Adrenal gland (tissue), 12 donors: ENCODE data around the gene ZKSCAN1. TPM values are rescaled to one million over a fixed set of nuclear protein-coding genes. Genes with fewer than 3 reads are reported as not detected.
A peak's percentile ranks its signal among the peaks of the same experiment; 100 is the strongest.

Experiments used
- DNase-seq, 7 donors: peaks; one replicate each; pipeline ENCODE4 v3.0.0-alpha.2; 2019 to 2020
- H3K27ac ChIP-seq, 5 donors: fragments of 200-600 bp; sonication (generic) in 4 of 5; 1 replicate in 3 of 5; 2 replicates in 2 of 5; pipeline versions ENCODE4 v1.5.1 to v1.8.0; 2016 to 2020; ENCODE audit warnings: mild to moderate bottlenecking in 1 of 5
- H3K27me3 ChIP-seq: fragments of 200-600 bp; 2 replicates; pipeline ENCODE4 v1.8.0; 2021
- H3K36me3 ChIP-seq, 2 donors: fragments of 200-600 bp; replicated peaks in 1 of 2; 1 replicate in 1 of 2; 2 replicates in 1 of 2; pipeline versions ENCODE4 v1.5.1 to v1.8.0; 2018 to 2022
- H3K4me1 ChIP-seq, 2 donors: fragments of 200-600 bp; replicated peaks in 1 of 2; 1 replicate in 1 of 2; 2 replicates in 1 of 2; pipeline versions ENCODE4 v1.5.1 to v1.8.0; 2018 to 2021
- H3K4me3 ChIP-seq, 4 donors: fragments of 200-600 bp; sonication (generic) in 3 of 4; one replicate each; pipeline ENCODE4 v1.5.1; 2016 to 2018
- H3K9me3 ChIP-seq, 3 donors: fragments of 200-600 bp; sonication (generic) in 1 of 3; replicated peaks in 1 of 3; 1 replicate in 2 of 3; 2 replicates in 1 of 3; pipeline versions ENCODE4 v1.5.1 to v1.8.0; 2016 to 2021
- CTCF ChIP-seq, 6 experiments: fragments of 450-650 bp in 4 of 6; fragments of 200-600 bp in 2 of 6; sonication (generic) in 1 of 6; IDR thresholded peaks; 1 replicate in 5 of 6; 2 replicates in 1 of 6; pipeline versions ENCODE4 v1.5.1 to v1.8.0; 2016 to 2021; ENCODE audit warnings: antibody characterized with exemption in 6 of 6, mild to moderate bottlenecking in 2 of 6, moderate library complexity in 1 of 6
- POLR2A ChIP-seq, 2 donors: fragments of 450-650 bp; IDR thresholded peaks; one replicate each; pipeline ENCODE4 v1.6.1; 2017; ENCODE audit warnings: antibody characterized with exemption in 2 of 2, mild to moderate bottlenecking in 2 of 2, moderate library complexity in 1 of 2
- WGBS, 4 donors: extraction: QIAGEN DNeasy Blood & Tissue Kit in 2 of 4; methylation state at CpG; one replicate each; pipeline versions ENCODE4 v1.1.5 to v1.1.7; 2013 to 2017; 5-methylcytosine and 5-hydroxymethylcytosine counted together
- intact Hi-C, 2 donors: fragments of 100-400 bp; cut with DNase I; formaldehyde crosslinking; loops; one replicate each; pipeline versions ENCODE4 v1.14.1 to v1.15.0; 2022 to 2023
- polyA plus RNA-seq, 3 donors: library from polyadenylated mRNA; stranded (reverse); fragments of 200-250 nt in 2 of 3; fragments of 350-450 nt in 1 of 3; fragmentation: Illumina TruSeq in 1 of 3; extraction: RNeasy Lipid Tissue Mini Kit (QIAGEN cat#74804) in 1 of 3; gene quantifications; one replicate each; pipeline ENCODE4 v1.2.3, GENCODE V29; 2013 to 2014
- total RNA-seq, 9 donors: library from RNA; depleted of rRNA in 4 of 9; stranded (reverse); fragments of >200 nt in 4 of 9; fragments of 120-200 nt in 1 of 9; fragmentation: NEBNext Ultra II Directional in 1 of 9; extraction: Animal tissue kit (Norgen Biotek cat#: 25700) in 1 of 9; gene quantifications; one replicate each; pipeline versions ENCODE4 v1.1.0 to v1.2.4, GENCODE V29; 2013 to 2023
- donor health status: healthy with polysubstance abuse.
- donor health status: Bipolar disorder and iron deficiency.
- donor health status: DM: yes; HTN: yes; CAD: no.
- donor health status: DM: no; HTN: no; CAD: no.
- donor health status: DM: no; HTN: no; CAD: no.
- donor health status: DM: yes; HTN: yes; CAD: no.

ZKSCAN1 gene
- total and polyA plus RNA-seq, 12 donors: 20.3 to 134 (median 48.9) TPM

DNA sequence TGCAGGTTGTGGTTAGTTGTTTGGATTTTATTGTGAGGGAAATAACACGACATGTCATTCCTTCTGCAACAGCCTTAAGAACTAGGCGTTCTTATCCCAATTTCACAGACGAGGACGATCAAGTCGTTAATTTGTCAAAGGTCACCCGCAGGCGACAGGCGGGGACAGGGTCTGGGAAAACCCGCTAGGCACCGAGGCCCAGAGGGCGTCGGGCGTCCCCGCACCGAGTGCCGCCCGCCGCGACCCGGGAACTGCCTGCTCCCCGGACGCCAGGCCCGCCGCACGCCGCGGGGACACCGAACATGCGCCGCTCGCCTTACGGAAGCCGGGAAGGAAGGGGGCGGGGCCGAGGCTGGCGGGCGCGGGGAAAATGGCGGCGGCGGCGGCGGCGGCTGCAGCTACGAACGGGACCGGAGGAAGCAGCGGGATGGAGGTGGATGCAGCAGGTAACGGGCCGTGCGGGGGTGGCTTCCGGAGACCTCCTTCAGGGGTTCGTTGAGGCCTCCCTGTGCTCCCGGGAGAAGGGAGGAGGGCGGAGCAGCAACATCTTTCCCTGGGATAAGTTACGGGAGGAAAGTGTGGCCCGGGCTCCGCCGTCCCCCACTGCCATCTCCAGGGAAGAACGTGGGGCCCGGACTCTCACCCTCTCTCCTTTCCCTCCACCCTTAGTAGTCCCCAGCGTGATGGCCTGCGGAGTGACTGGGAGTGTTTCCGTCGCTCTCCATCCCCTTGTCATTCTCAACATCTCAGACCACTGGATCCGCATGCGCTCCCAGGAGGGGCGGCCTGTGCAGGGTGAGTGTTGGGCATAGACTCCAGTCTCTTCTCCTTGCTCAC, 73.4 kb downstream of the ZKSCAN1 start, which contains the start of gene COPS6:
Gene COPS6 (plus strand): TSS at position 349 of the 837 bp plus-strand sequence. CDS start 22 bp downstream, at position 371.
- H3K4me1 ChIP-seq: peaks cover 9 to 27% of the 10 kb centered on the region in 2 donors
- H3K4me3 ChIP-seq: peak within 1 kb of the TSS; percentile 45 to 83 (median 70)
- H3K9me3 ChIP-seq: no peaks in the 10 kb centered on the region
- peak; percentile 48 to 69 for TF ChIP-seq POLR2A (IDR thresholded peaks at IDR 0.05)
- no peak for TF ChIP-seq CTCF (IDR thresholded peaks at IDR 0.05)
- DNase-seq: peak; percentile 77 to 89 (median 86)
- peak within 1 kb of the TSS in 4 of 5 donors; percentile 72 to 88 (median 82) for H3K27ac ChIP-seq
- H3K27me3 ChIP-seq: no peaks in the 10 kb centered on the region
- intact Hi-C loops: no loop called here
- WGBS, 4 donors: 0 to 1% (median 1%) methylated on average over 24 to 68 of the region's 68 CpGs
- H3K36me3 ChIP-seq: peaks cover 0 to 34% of the 10 kb centered on the region in 2 donors

DNA sequence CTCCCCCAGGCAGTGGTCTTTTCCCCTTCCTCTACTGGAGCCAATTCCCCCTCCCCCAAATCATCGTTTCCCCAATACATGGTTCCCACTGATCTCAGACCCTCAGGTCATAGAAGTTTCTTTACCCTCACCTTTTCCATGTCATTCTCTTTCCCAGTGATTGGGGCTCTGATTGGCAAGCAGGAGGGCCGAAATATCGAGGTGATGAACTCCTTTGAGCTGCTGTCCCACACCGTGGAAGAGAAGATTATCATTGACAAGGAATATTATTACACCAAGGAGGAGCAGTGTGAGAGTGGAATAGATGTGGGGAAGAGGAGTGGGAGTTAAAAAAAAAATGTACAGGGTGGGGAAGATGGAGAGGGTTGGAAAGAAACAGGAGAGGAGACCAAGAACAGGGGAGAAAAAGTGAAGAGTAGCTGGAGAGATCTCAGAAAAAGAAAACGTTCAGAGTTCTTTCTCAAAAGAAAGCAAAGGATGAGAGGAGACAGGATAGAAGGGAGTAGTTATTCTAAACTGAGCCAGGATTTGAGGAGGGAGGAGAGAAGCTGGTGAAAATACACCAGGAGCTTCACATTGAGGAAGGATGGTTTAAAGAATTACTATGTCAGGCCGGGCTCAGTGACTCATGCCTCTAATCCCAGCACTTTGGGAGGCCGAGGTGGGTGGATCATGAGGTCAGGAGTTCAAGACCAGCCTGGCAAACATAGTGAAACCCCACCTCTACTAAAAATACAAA, 74.2 kb downstream of the ZKSCAN1 start:
- Histone ChIP-seq H3K27me3 (no peaks in the 10 kb centered on the region), H3K36me3 (peaks cover 0 to 42% of the 10 kb centered on the region in 2 donors), H3K4me3 (peak overlapping the region in 3 of 4 donors; percentile 45 to 83 (median 80)), H3K9me3 (no peaks in the 10 kb centered on the region), H3K27ac (peak overlapping the region in 3 of 5 donors; percentile 17 to 85 (median 80)), H3K4me1 (peaks cover 9 to 27% of the 10 kb centered on the region in 2 donors)
- DNase-seq: no peak
- WGBS, 4 donors: 25 to 33% (median 27%) methylated on average over 7 of the region's 7 CpGs
- intact Hi-C loops: no loop called here
- TF ChIP-seq CTCF (IDR thresholded peaks at IDR 0.05) (no peak), POLR2A (IDR thresholded peaks at IDR 0.05) (no peak)

GRCh38 chr7:100090527-100091410, 75.4 kb downstream of the ZKSCAN1 start:
- Histone ChIP-seq H3K4me1 (peaks cover 9 to 27% of the 10 kb centered on the region in 2 donors), H3K4me3 (no peak overlapping the region), H3K27ac (no peak overlapping the region), H3K9me3 (no peaks in the 10 kb centered on the region), H3K27me3 (no peaks in the 10 kb centered on the region), H3K36me3 (peaks cover 0 to 54% of the 10 kb centered on the region in 2 donors)
- TF ChIP-seq POLR2A (IDR thresholded peaks at IDR 0.05) (no peak), CTCF (IDR thresholded peaks at IDR 0.05) (no peak)
- intact Hi-C loops: no loop called here
- 84 to 93% (median 89%) methylated on average over 14 of the region's 14 CpGs for WGBS, 4 donors
- DNase-seq: no peak

Other genes starting within 250 kb of the ZKSCAN1 start
- gene CYP3A4, start 231.4 kb upstream of the ZKSCAN1 start, total RNA-seq: 10 to 100 TPM in 2 of 9 donors, 1 to 10 TPM in 3, under 1 TPM in 4; 0.14 to 34.6 (median 1.4) TPM
- gene CYP3A4, start 231.4 kb upstream of the ZKSCAN1 start, polyA plus RNA-seq: 1 to 10 TPM in 1 of 3 donors, under 1 TPM in 2; 0.33 to 1.8 (median 0.57) TPM
- under 1 TPM in 1 of 9 donors, not detected in 8; 0.39 TPM for gene CYP3A43, start 187.6 kb upstream of the ZKSCAN1 start, total RNA-seq
- gene CYP3A43, start 187.6 kb upstream of the ZKSCAN1 start, polyA plus RNA-seq: not detected
- under 1 TPM in 2 of 9 donors, not detected in 7; 0.11 to 0.28 TPM for gene OR2AE1, start 138.6 kb upstream of the ZKSCAN1 start, total RNA-seq
- not detected for gene OR2AE1, start 138.6 kb upstream of the ZKSCAN1 start, polyA plus RNA-seq
- 10 to 100 TPM; 30.7 to 57.0 (median 37.5) TPM for gene TRIM4, start 96.1 kb upstream of the ZKSCAN1 start, total RNA-seq
- gene TRIM4, start 96.1 kb upstream of the ZKSCAN1 start, polyA plus RNA-seq: 10 to 100 TPM; 17.2 to 52.9 (median 19.5) TPM
- under 1 TPM in 1 of 9 donors, not detected in 8; 0.11 TPM for gene GJC3, start 86.0 kb upstream of the ZKSCAN1 start, total RNA-seq
- under 1 TPM; 0.27 to 0.40 (median 0.34) TPM for gene GJC3, start 86.0 kb upstream of the ZKSCAN1 start, polyA plus RNA-seq
- gene AZGP1, start 39.6 kb upstream of the ZKSCAN1 start, total RNA-seq: 1 to 10 TPM in 5 of 9 donors, under 1 TPM in 2, not detected in 2; 0.50 to 3.1 (median 1.8) TPM
- 10 to 100 TPM in 1 of 3 donors, 1 to 10 TPM in 1, under 1 TPM in 1; 0.88 to 29.7 (median 3.9) TPM for gene AZGP1, start 39.6 kb upstream of the ZKSCAN1 start, polyA plus RNA-seq
- gene ZSCAN21, start 34.2 kb downstream of the ZKSCAN1 start, total RNA-seq: 10 to 100 TPM in 8 of 9 donors, 1 to 10 TPM in 1; 10.0 to 22.7 (median 14.7) TPM
- 10 to 100 TPM; 11.2 to 14.9 (median 12.5) TPM for gene ZSCAN21, start 34.2 kb downstream of the ZKSCAN1 start, polyA plus RNA-seq
- gene ZNF3, start 66.1 kb downstream of the ZKSCAN1 start, total RNA-seq: 10 to 100 TPM; 13.2 to 47.3 (median 22.2) TPM
- gene ZNF3, start 66.1 kb downstream of the ZKSCAN1 start, polyA plus RNA-seq: 10 to 100 TPM; 17.4 to 25.5 (median 23.2) TPM
- 100 to 1,000 TPM in 5 of 9 donors, 10 to 100 TPM in 4; 25.5 to 130 (median 101) TPM for gene COPS6, start 73.4 kb downstream of the ZKSCAN1 start, total RNA-seq
- gene COPS6, start 73.4 kb downstream of the ZKSCAN1 start, polyA plus RNA-seq: 100 to 1,000 TPM; 135 to 194 (median 187) TPM
- gene MCM7, start 85.8 kb downstream of the ZKSCAN1 start, total RNA-seq: 10 to 100 TPM; 13.6 to 51.0 (median 28.3) TPM
- 10 to 100 TPM; 12.2 to 72.3 (median 52.4) TPM for gene MCM7, start 85.8 kb downstream of the ZKSCAN1 start, polyA plus RNA-seq
- 10 to 100 TPM in 7 of 9 donors, 1 to 10 TPM in 2; 9.6 to 24.0 (median 15.9) TPM for gene AP4M1, start 86.0 kb downstream of the ZKSCAN1 start, total RNA-seq
- 10 to 100 TPM in 2 of 3 donors, 1 to 10 TPM in 1; 9.6 to 30.1 (median 23.5) TPM for gene AP4M1, start 86.0 kb downstream of the ZKSCAN1 start, polyA plus RNA-seq
- 100 to 1,000 TPM in 1 of 9 donors, 10 to 100 TPM in 8; 16.0 to 141 (median 70.7) TPM for gene TAF6, start 103.8 kb downstream of the ZKSCAN1 start, total RNA-seq
- gene TAF6, start 103.8 kb downstream of the ZKSCAN1 start, polyA plus RNA-seq: 10 to 100 TPM; 41.3 to 69.4 (median 67.9) TPM
- gene CNPY4, start 104.0 kb downstream of the ZKSCAN1 start, total RNA-seq: 10 to 100 TPM; 14.0 to 46.5 (median 23.3) TPM
- gene CNPY4, start 104.0 kb downstream of the ZKSCAN1 start, polyA plus RNA-seq: 10 to 100 TPM; 16.5 to 28.1 (median 27.3) TPM
- 1 to 10 TPM; 1.5 to 7.0 (median 3.5) TPM for gene MBLAC1, start 111.4 kb downstream of the ZKSCAN1 start, total RNA-seq
- 1 to 10 TPM in 2 of 3 donors, under 1 TPM in 1; 0.38 to 4.2 (median 2.7) TPM for gene MBLAC1, start 111.4 kb downstream of the ZKSCAN1 start, polyA plus RNA-seq
- gene LAMTOR4, start 133.3 kb downstream of the ZKSCAN1 start, total RNA-seq: 100 to 1,000 TPM; 104 to 266 (median 151) TPM
- 100 to 1,000 TPM in 2 of 3 donors, 10 to 100 TPM in 1; 33.1 to 224 (median 193) TPM for gene LAMTOR4, start 133.3 kb downstream of the ZKSCAN1 start, polyA plus RNA-seq
- gene TRAPPC14, start 143.1 kb downstream of the ZKSCAN1 start, total RNA-seq: 10 to 100 TPM in 7 of 9 donors, 1 to 10 TPM in 2; 4.3 to 23.7 (median 16.9) TPM
- gene TRAPPC14, start 143.1 kb downstream of the ZKSCAN1 start, polyA plus RNA-seq: 10 to 100 TPM; 10.2 to 57.7 (median 47.5) TPM
- 10 to 100 TPM in 2 of 9 donors, 1 to 10 TPM in 6, under 1 TPM in 1; 0.78 to 14.3 (median 8.0) TPM for gene GAL3ST4, start 153.0 kb downstream of the ZKSCAN1 start, total RNA-seq
- 1 to 10 TPM; 3.4 to 4.0 (median 3.5) TPM for gene GAL3ST4, start 153.0 kb downstream of the ZKSCAN1 start, polyA plus RNA-seq
- gene GPC2, start 161.8 kb downstream of the ZKSCAN1 start, total RNA-seq: 1 to 10 TPM in 5 of 9 donors, under 1 TPM in 4; 0.35 to 4.3 (median 1.1) TPM
- gene GPC2, start 161.8 kb downstream of the ZKSCAN1 start, polyA plus RNA-seq: 1 to 10 TPM in 2 of 3 donors, under 1 TPM in 1; 0.05 to 1.2 (median 1.1) TPM
- gene STAG3, start 162.3 kb downstream of the ZKSCAN1 start, total RNA-seq: 1 to 10 TPM in 4 of 9 donors, under 1 TPM in 5; 0.26 to 3.1 (median 0.95) TPM
- gene STAG3, start 162.3 kb downstream of the ZKSCAN1 start, polyA plus RNA-seq: 1 to 10 TPM in 2 of 3 donors, under 1 TPM in 1; 0.77 to 3.3 (median 2.1) TPM
- 1 to 10 TPM in 3 of 9 donors, under 1 TPM in 5, not detected in 1; 0.21 to 1.8 (median 0.56) TPM for gene PVRIG, start 204.4 kb downstream of the ZKSCAN1 start, total RNA-seq
- under 1 TPM in 2 of 3 donors, not detected in 1; 0.34 to 0.56 TPM for gene PVRIG, start 204.4 kb downstream of the ZKSCAN1 start, polyA plus RNA-seq